ENCODE results near the gene ITGB4. TPM values are rescaled to one million over a fixed set of nuclear protein-coding genes. Genes with fewer than 3 reads are reported as not detected.

ITGB4 gene
- total RNA-seq, 2 experiments from 2014 or later, result 0.67 to 1.1 TPM

GRCh38 chr17:75791254-75791653 is 70.0 kb downstream of the ITGB4 start:
- Mint-ChIP-seq H3K36me3 (peaks cover 4% of the 10 kb centered on the region), H3K4me3 (no peak overlapping the region), H3K27me3 (no peaks in the 10 kb centered on the region), H3K9me3 (no peaks in the 10 kb centered on the region), H3K4me1 (ENCODE audit: low read depth) (peaks cover 26% of the 10 kb centered on the region), H3K27ac (no peak overlapping the region)
- intact Hi-C loops (cut with micrococcal nuclease), result no loop called here
- no peak for DNase-seq
- ChIA-PET POLR2A (interaction anchor here (1.0 to 2.1 kb wide), 3 partner anchors 11 to 14 kb away, joined by 3 to 7 read pairs (median 4); no protein-coding TSS in a partner anchor), CTCF (interaction anchor here (0.9 to 1.6 kb wide), 7 partner anchors 8 to 64 kb away, joined by 3 to 6 read pairs (median 3); partner anchors contain the start of gene WBP2)

- ChIA-PET POLR2A (interaction anchor here (1.4 kb wide), 1 partner anchor 7 kb away, joined by 4 read pairs; no protein-coding TSS in a partner anchor), CTCF (no interaction called here)
- DNase-seq, result no peak
- Mint-ChIP-seq H3K27ac (peak overlapping the region; percentile 49), H3K27me3 (no peaks in the 10 kb centered on the region), H3K36me3 (peaks cover 4% of the 10 kb centered on the region), H3K4me3 (no peak overlapping the region), H3K4me1 (ENCODE audit: low read depth) (peaks cover 17% of the 10 kb centered on the region), H3K9me3 (no peaks in the 10 kb centered on the region)
- intact Hi-C loops (cut with micrococcal nuclease), result no loop called here
These were observed 72.2 kb downstream of the ITGB4 start for GRCh38 chr17:75793460-75793859.

- POLR2A ChIA-PET, result interaction anchor here (0.7 to 1.5 kb wide), 3 partner anchors 10 to 20 kb away, joined by 5 to 8 read pairs (median 6); no protein-coding TSS in a partner anchor
These were observed 74.8 kb downstream of the ITGB4 start for GRCh38 chr17:75795820-75796607.

GRCh38 chr17:75799402-75799801 is 78.1 kb downstream of the ITGB4 start:
- CTCF ChIA-PET, result interaction anchor here (0.8 to 1.1 kb wide), 3 partner anchors 11 to 38 kb away, joined by 3 read pairs; no protein-coding TSS in a partner anchor
- Mint-ChIP-seq H3K36me3 (peaks cover 4% of the 10 kb centered on the region), H3K9me3 (no peaks in the 10 kb centered on the region), H3K4me3 (no peak overlapping the region), H3K27ac (no peak overlapping the region), H3K27me3 (no peaks in the 10 kb centered on the region), H3K4me1 (ENCODE audit: low read depth) (peaks cover 9% of the 10 kb centered on the region)
- no peak for DNase-seq
- POLR2A ChIA-PET, result interaction anchor here (1.4 kb wide), 1 partner anchor 9 kb away, joined by 3 read pairs; no protein-coding TSS in a partner anchor
- intact Hi-C loops (cut with micrococcal nuclease), result no loop called here

More at GRCh38 chr17:75795820-75796607, 74.8 kb downstream of the ITGB4 start:
- Mint-ChIP-seq H3K36me3 (peaks cover 5% of the 10 kb centered on the region), H3K27me3 (no peaks in the 10 kb centered on the region), H3K4me1 (ENCODE audit: low read depth) (peaks cover 17% of the 10 kb centered on the region), H3K9me3 (no peaks in the 10 kb centered on the region), H3K27ac (no peak overlapping the region), H3K4me3 (no peak overlapping the region)
- no peak for DNase-seq
- CTCF ChIA-PET, result interaction anchor here (0.8 to 2.4 kb wide), 6 partner anchors 13 to 163 kb away, joined by 3 to 10 read pairs (median 4); no protein-coding TSS in a partner anchor
- intact Hi-C loops (cut with micrococcal nuclease), result no loop called here

- Mint-ChIP-seq H3K27me3 (no peaks in the 10 kb centered on the region), H3K36me3 (peaks cover 4% of the 10 kb centered on the region), H3K4me3 (no peak overlapping the region), H3K27ac (no peak overlapping the region), H3K4me1 (ENCODE audit: low read depth) (peaks cover 13% of the 10 kb centered on the region), H3K9me3 (no peaks in the 10 kb centered on the region)
- ChIA-PET CTCF (interaction anchor here (0.6 to 1.4 kb wide), 4 partner anchors 39 to 171 kb away, joined by 3 to 7 read pairs (median 4); partner anchors contain the start of gene GALK1), POLR2A (interaction anchor here (1.0 to 1.3 kb wide), 2 partner anchors 9 to 18 kb away, joined by 3 to 6 read pairs; no protein-coding TSS in a partner anchor)
- intact Hi-C loops (cut with micrococcal nuclease), result no loop called here
- DNase-seq, result no peak
These were observed 82.6 kb downstream of the ITGB4 start for GRCh38 chr17:75803883-75804282.

GRCh38 chr17:75806822-75807500 is 85.7 kb downstream of the ITGB4 start:
- no peak overlapping the region for H3K27ac Mint-ChIP-seq
- intact Hi-C loops (cut with micrococcal nuclease), result no loop called here
- POLR2A ChIA-PET, result no interaction called here
- no peak for DNase-seq
- CTCF ChIA-PET, result interaction anchor here (2.2 kb wide), 1 partner anchor 41 kb away, joined by 8 read pairs; no protein-coding TSS in a partner anchor
- H3K36me3 Mint-ChIP-seq, result peaks cover 2% of the 10 kb centered on the region
- H3K4me1 Mint-ChIP-seq (ENCODE audit: low read depth), result peaks cover 15% of the 10 kb centered on the region
- H3K27me3 Mint-ChIP-seq, result no peaks in the 10 kb centered on the region
- no peaks in the 10 kb centered on the region for H3K9me3 Mint-ChIP-seq
- no peak overlapping the region for H3K4me3 Mint-ChIP-seq

Small RNAs within 50 kb of the gene (microRNA-seq; reads per million reads assigned to microRNA genes)
- gene MIR4738 (ENCODE audit: borderline microRNAs expressed, borderline number of aligned reads, borderline replicate concordance), result not detected

Other genes starting within 250 kb of the ITGB4 start
- 1 to 10 TPM; 4.7 to 5.3 TPM for gene CASKIN2, start 205.9 kb upstream of the ITGB4 start, total RNA-seq
- gene TSEN54, start 204.9 kb upstream of the ITGB4 start, total RNA-seq, result 10 to 100 TPM; 34.9 to 39.7 TPM
- 10 to 100 TPM; 15.6 to 17.1 TPM for gene LLGL2, start 195.8 kb upstream of the ITGB4 start, total RNA-seq
- 10 to 100 TPM; 16.8 to 20.5 TPM for gene MYO15B, start 133.7 kb upstream of the ITGB4 start, total RNA-seq
- not detected for gene SMIM5, start 88.0 kb upstream of the ITGB4 start, total RNA-seq
- gene RECQL5, start 54.3 kb upstream of the ITGB4 start, total RNA-seq, result 10 to 100 TPM; 27.7 to 31.3 TPM
- 10 to 100 TPM; 81.4 to 92.7 TPM for gene SAP30BP, start 54.1 kb upstream of the ITGB4 start, total RNA-seq
- 10 to 100 TPM; 69.3 to 69.7 TPM for gene GALK1, start 43.7 kb downstream of the ITGB4 start, total RNA-seq
- gene UNK, start 63.3 kb downstream of the ITGB4 start, total RNA-seq, result 10 to 100 TPM; 21.8 to 24.7 TPM
- gene UNC13D, start 122.9 kb downstream of the ITGB4 start, total RNA-seq, result 100 to 1,000 TPM; 135 to 139 TPM
- 10 to 100 TPM; 79.1 to 80.6 TPM for gene WBP2, start 133.9 kb downstream of the ITGB4 start, total RNA-seq
- 10 to 100 TPM; 18.5 to 19.5 TPM for gene TRIM47, start 157.1 kb downstream of the ITGB4 start, total RNA-seq
- 10 to 100 TPM; 27.5 to 28.2 TPM for gene TRIM65, start 175.5 kb downstream of the ITGB4 start, total RNA-seq
- gene MRPL38, start 183.4 kb downstream of the ITGB4 start, total RNA-seq, result 100 to 1,000 TPM; 108 TPM
- gene FBF1, start 219.6 kb downstream of the ITGB4 start, total RNA-seq, result 10 to 100 TPM; 17.2 to 18.1 TPM

Data from activated CD4-positive, alpha-beta memory T cell treated with anti-CD3 and anti-CD28 coated beads for 36 hours (primary cell).